Large intestine (tissue), 3 donors: Measurements from ENCODE around the gene PLK5. TPM values are rescaled to one million over a fixed set of nuclear protein-coding genes. Genes with fewer than 3 reads are reported as not detected.
"Not testable (repeated sequence)": the region's sequence is repeated elsewhere in the genome, so short reads cannot be mapped to it uniquely, and the experiment has no call there.

Experiments used
- DNase-seq, 2 donors: peaks; one replicate each; pipeline versions ENCODE4 v3.0.0 to v3.0.0-alpha.2; 2013
- H3K27ac ChIP-seq: one replicate; pipeline ENCODE4 v1.5.1; 2013; ENCODE audit warnings: low read length
- H3K27me3 ChIP-seq: 2 replicates; pipeline ENCODE4 v1.6.1; 2013; ENCODE audit warnings: low read length; ENCODE audit not compliant: control insufficient read depth, insufficient read depth
- H3K36me3 ChIP-seq: 2 replicates; pipeline ENCODE4 v1.6.1; 2013; ENCODE audit warnings: low read length; ENCODE audit not compliant: control insufficient read depth, insufficient read depth
- H3K4me1 ChIP-seq: one replicate; pipeline ENCODE4 v1.6.1; 2013; ENCODE audit warnings: low read length; ENCODE audit not compliant: control insufficient read depth, insufficient read depth
- H3K4me3 ChIP-seq: one replicate; pipeline ENCODE4 v1.5.1; 2013; ENCODE audit warnings: low read length
- H3K9me3 ChIP-seq: one replicate; pipeline ENCODE4 v1.6.1; 2013; ENCODE audit warnings: mild to moderate bottlenecking, low read depth, low read length, moderate library complexity; ENCODE audit not compliant: control insufficient read depth
- WGBS: methylation state at CpG from one replicate; pipeline ENCODE4 v1.1.5; 2013; ENCODE audit warnings: low lambda C conversion rate; ENCODE audit not compliant: insufficient coverage; 5-methylcytosine and 5-hydroxymethylcytosine counted together
- polyA plus RNA-seq: library from polyadenylated mRNA; unstranded; fragments of 120-200 nt; gene quantifications from one replicate; pipeline ENCODE4 v1.2.1, GENCODE V29; 2013

The PLK5 gene
- polyA plus RNA-seq, 1 donor: 0.09 TPM

- Histone ChIP-seq H3K27ac (no peak overlapping the region), H3K9me3 (peaks cover 3% of the 10 kb centered on the region), H3K4me1 (no peaks in the 10 kb centered on the region), H3K36me3 (no peaks in the 10 kb centered on the region), H3K4me3 (no peak overlapping the region), H3K27me3 (peaks cover 36% of the 10 kb centered on the region)
- no peak for DNase-seq
- 76% methylated on average over 3 of the region's 18 CpGs for WGBS
These were observed 3.2 kb downstream of the PLK5 start for GRCh38 chr19:1526979-1527649.

GRCh38 chr19:1527650-1528309 is 3.9 kb downstream of the PLK5 start:
- no peak for DNase-seq
- no peaks in the 10 kb centered on the region for H3K4me1 ChIP-seq
- H3K9me3 ChIP-seq: peaks cover 3% of the 10 kb centered on the region
- H3K36me3 ChIP-seq: no peaks in the 10 kb centered on the region
- H3K4me3 ChIP-seq: no peak overlapping the region
- WGBS: no CpG with 5 or more reads among the region's 27 CpGs
- no peak overlapping the region for H3K27ac ChIP-seq
- peaks cover 32% of the 10 kb centered on the region for H3K27me3 ChIP-seq

- H3K36me3 ChIP-seq: no peaks in the 10 kb centered on the region
- H3K9me3 ChIP-seq: peaks cover 3% of the 10 kb centered on the region
- no peaks in the 10 kb centered on the region for H3K4me1 ChIP-seq
- WGBS: no CpG with 5 or more reads among the region's 23 CpGs
- H3K4me3 ChIP-seq: no peak overlapping the region
- DNase-seq: no peak
- no peak overlapping the region for H3K27ac ChIP-seq
- peaks cover 23% of the 10 kb centered on the region for H3K27me3 ChIP-seq
These were observed 4.9 kb downstream of the PLK5 start for GRCh38 chr19:1528596-1529429.

GRCh38 chr19:1529430-1529816 is 5.5 kb downstream of the PLK5 start:
- no CpG with 5 or more reads among the region's 16 CpGs for WGBS
- DNase-seq: no peak
- H3K27me3 ChIP-seq: peaks cover 21% of the 10 kb centered on the region

GRCh38 chr19:1530856-1531255 is 7.0 kb downstream of the PLK5 start:
- WGBS: no CpG with 5 or more reads among the region's 11 CpGs
- H3K27ac ChIP-seq: not testable (repeated sequence)

More at GRCh38 chr19:1529430-1529816, 5.5 kb downstream of the PLK5 start:
- peaks cover 3% of the 10 kb centered on the region for H3K9me3 ChIP-seq
- no peak overlapping the region for H3K4me3 ChIP-seq
- H3K36me3 ChIP-seq: no peaks in the 10 kb centered on the region
- no peak overlapping the region for H3K27ac ChIP-seq
- H3K4me1 ChIP-seq: no peaks in the 10 kb centered on the region

GRCh38 chr19:1531587-1531986 is 7.7 kb downstream of the PLK5 start:
- H3K27me3 ChIP-seq: no peaks in the 10 kb centered on the region
- no peaks in the 10 kb centered on the region for H3K4me1 ChIP-seq

More at GRCh38 chr19:1530856-1531255, 7.0 kb downstream of the PLK5 start:
- H3K36me3 ChIP-seq, H3K9me3 ChIP-seq, DNase-seq, H3K27me3 ChIP-seq, H3K4me3 ChIP-seq, H3K4me1 ChIP-seq: not testable (repeated sequence)

GRCh38 chr19:1532003-1532402 is 8.1 kb downstream of the PLK5 start:
- Histone ChIP-seq H3K4me1 (no peaks in the 10 kb centered on the region), H3K27ac (no peak overlapping the region), H3K36me3 (no peaks in the 10 kb centered on the region), H3K9me3 (no peaks in the 10 kb centered on the region), H3K4me3 (no peak overlapping the region), H3K27me3 (no peaks in the 10 kb centered on the region)
- no peak for DNase-seq
- 93% methylated on average over 2 of the region's 9 CpGs for WGBS

More at GRCh38 chr19:1531587-1531986, 7.7 kb downstream of the PLK5 start:
- Histone ChIP-seq H3K9me3 (no peaks in the 10 kb centered on the region), H3K4me3 (no peak overlapping the region), H3K27ac (no peak overlapping the region), H3K36me3 (no peaks in the 10 kb centered on the region)
- DNase-seq: no peak
- WGBS: 93% methylated on average over 3 of the region's 11 CpGs

GRCh38 chr19:1533510-1534150 is 9.8 kb downstream of the PLK5 start:
- WGBS: no CpG with 5 or more reads among the region's 23 CpGs
- no peak for DNase-seq
- Histone ChIP-seq H3K27ac (no peak overlapping the region), H3K36me3 (no peaks in the 10 kb centered on the region), H3K27me3 (peaks cover under 1% of the 10 kb centered on the region), H3K9me3 (no peaks in the 10 kb centered on the region), H3K4me3 (no peak overlapping the region), H3K4me1 (no peaks in the 10 kb centered on the region)

- Histone ChIP-seq H3K27ac (no peak overlapping the region), H3K9me3 (no peaks in the 10 kb centered on the region), H3K36me3 (no peaks in the 10 kb centered on the region), H3K27me3 (peaks cover 2% of the 10 kb centered on the region), H3K4me1 (no peaks in the 10 kb centered on the region), H3K4me3 (no peak overlapping the region)
- DNase-seq: no peak
- no CpG with 5 or more reads among the region's 14 CpGs for WGBS
These were observed 11.1 kb downstream of the PLK5 start for GRCh38 chr19:1534972-1535371.

- not testable (repeated sequence) for H3K27ac ChIP-seq, H3K4me1 ChIP-seq, H3K4me3 ChIP-seq, H3K36me3 ChIP-seq, H3K27me3 ChIP-seq, H3K9me3 ChIP-seq, DNase-seq
- WGBS: no CpG with 5 or more reads among the region's 7 CpGs
These were observed 11.8 kb downstream of the PLK5 start for GRCh38 chr19:1535699-1536098.
